Stimulated activated CD4-positive, alpha-beta T cell treated with anti-CD3 and anti-CD28 coated beads, Interleukin-1b, Interleukin-23, amount 100 ng/mL, for 48 hours (primary cell): ENCODE data around the gene FKBP8.
"Not testable (repeated sequence)": the region's sequence is repeated elsewhere in the genome, so short reads cannot be mapped to it uniquely, and the experiment has no call there.

Experiments
- DNase-seq: peaks from one replicate; pipeline ENCODE4 v3.0.0-alpha.2; 2020

The FKBP8 gene

DNA sequence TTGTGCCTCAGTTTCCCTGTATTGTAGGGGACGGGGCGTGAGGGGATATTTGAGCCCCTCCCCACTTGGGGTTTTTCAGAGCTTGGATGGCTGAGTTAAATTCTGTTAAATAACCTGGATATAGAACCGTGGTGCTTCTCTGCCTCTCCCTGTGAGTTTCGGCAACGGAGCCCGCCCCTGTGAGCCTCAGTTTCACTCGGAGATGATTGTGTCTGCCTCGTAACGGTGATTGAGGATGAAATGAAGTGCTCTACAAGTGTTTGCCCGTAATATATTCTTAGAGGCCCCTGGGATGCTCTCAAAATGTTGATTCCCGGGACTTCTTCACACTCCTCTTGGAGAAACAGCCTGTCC, 14.8 kb upstream of the FKBP8 start:
- no peak for DNase-seq

DNA sequence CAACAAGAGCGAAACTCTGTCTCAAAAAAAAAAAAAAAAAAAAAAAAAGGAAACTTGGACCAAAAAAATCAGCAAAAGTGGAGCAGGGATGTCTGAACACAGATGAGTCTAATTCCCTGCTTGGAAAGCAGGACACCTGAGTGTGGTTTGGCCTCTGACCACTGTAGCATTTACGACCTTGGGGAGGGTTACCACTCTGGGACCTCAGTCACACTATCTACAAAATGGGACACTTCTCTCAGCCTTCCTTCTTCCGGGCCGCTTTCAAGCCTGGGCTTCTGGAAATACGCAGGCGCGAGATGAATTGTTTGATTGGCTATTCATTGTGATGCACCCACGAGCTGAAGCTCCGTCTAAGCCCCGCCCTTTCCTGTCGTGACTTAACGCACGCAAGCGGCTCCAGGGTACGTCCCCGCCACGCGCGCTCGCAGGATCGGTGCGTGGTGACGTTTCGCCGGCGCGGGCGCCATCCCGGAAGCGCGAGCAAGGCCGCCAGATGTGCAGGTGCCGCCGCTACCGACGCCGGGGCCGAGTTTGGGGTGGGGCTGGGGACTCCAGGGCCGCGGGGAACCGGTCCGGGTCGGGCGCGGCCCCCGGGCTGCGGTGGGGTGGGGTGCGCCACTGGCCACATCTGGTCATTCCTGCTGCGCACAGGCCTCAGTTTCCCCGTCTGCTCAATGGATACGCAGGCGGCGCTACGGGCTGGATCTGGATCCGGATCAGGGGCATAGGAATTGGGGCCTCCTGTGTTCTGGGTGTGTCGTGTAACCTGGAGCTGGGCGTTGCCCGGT, 14.2 kb upstream of the FKBP8 start, which contains the start of gene KXD1:
TSS of gene KXD1 (plus strand) at position 460 of the 791 bp plus-strand sequence. CDS start 4,187 bp downstream, outside the sequence.
- peak; percentile 99 for DNase-seq

DNA sequence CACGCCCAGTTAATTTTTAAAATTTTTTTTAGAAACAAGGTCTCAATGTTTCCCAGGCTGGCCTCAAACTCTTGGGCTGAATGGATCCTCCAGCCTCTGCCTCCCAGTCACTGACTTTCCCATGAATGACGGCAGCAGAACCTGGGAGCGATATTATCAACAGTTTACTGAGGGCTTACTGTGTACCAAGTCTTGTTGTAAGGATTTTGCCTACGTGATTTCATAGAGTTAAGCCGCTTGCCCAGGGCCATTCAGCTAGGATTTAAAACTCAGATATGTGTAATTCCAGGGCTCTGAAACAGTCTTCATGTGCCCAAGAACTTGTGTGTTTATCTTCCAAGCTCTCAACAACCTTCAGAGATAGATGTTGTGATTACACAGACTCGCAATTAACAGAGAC, 8.3 kb upstream of the FKBP8 start:
- no peak for DNase-seq

DNA sequence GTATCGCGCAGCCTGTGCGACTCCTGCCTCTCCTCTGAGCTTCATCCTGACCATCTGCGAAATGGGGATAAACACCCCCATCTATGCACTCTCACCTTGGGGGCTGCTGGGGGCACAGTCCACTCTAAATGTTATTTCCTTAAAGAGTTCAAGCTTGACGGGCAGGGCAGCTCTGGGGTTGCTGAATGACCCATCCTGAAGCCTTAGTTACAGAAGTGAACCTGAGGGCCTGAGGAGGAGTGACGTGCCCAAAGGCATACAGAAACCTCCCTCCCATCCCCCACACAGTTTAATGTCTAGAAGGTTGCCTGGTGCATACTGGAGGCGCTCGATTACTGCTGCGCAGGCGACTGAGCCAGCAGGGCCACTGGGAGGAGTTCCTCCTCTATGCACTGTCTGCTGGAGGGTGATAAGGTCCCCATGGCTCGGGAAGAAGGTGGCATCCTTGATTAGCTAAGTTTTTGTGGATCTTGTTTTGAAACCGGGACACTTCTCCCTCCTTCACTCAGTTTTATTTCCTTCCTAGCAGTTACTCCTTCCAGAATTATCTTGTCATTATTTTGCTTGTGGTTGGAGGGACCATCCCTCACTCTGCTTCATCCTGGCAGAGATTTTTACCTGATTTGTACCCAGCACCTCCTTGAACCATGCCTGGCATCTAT, 572 bp upstream of the FKBP8 start:
- peak; percentile 84 for DNase-seq

DNA sequence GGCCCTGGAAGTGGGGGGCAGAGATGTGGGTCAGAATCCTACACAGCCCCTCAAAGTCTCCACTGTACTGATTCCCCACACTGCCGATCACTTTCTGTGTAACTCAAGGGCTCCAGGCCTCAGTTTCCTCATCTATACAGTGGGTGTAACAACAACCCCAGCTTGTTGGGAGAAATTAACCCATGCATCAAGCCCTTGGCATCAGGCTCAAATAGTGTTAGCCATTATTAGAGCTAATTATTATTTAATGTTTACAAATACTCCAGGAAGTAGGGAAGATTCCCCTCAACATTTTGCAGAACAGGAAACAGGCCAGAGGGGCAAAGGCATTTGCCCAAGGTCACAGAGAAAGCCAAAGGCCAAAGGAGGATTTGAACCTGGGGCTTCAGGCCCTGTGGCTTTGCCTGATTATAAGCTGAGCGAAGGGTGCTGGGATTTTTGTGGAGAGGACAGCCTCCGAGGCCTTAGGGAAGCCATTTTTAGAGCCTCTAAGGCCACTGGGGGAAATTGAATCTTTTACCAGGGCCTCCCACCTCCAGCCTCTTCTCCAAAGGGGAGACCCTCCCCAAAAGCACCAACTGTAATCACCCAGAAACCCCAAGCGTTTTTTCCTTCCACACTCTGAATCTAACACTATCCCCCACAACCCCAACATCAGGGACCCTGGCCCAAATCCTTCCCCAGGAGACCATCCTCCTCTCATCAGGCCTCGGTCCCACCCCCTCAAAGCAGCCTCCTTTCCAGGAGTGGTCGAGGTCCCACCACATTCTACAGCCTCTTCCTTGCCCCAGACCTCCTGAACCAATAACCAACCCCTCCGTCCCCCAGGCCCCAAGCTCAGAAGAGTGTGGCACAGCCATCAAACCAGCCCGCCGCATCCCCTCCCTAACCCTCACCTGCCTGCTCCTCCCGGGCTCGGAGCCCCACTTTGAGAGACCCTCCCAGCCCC, 1.1 kb downstream of the FKBP8 start:
- DNase-seq: no peak

DNA sequence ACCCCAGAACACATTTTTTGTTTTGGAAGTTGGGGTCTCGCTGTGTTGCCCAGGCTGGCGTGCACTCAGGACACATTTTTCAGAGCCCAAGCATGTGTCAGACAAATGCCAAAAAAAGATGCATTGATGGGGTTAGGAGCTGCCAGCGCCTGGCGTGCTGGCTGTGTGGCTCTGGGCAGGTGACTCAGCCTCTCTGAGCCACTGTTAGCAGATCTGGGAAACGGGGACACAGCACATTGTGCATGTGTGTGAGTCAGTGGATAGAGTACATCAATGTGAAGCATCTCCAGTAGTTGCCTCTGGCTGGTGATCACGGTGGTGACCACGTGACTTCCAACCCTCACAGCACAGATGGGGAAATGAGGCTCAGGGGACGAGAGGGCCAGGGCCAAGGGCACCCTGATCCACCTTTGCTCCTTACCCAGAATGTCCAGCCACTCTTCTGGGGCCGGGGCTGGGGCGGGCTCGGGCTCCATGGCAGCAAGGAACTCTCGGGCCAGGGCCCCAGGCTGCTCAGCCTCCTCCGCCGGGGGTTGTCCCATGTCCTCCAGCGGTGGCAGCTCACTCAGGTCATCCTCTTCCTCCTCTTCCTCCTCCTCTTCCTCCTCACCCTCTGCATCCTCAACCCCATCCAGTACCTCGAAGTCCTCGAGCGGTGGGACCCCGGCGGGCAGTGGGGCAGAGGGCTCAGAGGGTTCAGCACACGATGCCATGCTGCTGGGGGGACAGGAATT, 1.9 kb downstream of the FKBP8 start:
- DNase-seq: peak; percentile 62

DNA sequence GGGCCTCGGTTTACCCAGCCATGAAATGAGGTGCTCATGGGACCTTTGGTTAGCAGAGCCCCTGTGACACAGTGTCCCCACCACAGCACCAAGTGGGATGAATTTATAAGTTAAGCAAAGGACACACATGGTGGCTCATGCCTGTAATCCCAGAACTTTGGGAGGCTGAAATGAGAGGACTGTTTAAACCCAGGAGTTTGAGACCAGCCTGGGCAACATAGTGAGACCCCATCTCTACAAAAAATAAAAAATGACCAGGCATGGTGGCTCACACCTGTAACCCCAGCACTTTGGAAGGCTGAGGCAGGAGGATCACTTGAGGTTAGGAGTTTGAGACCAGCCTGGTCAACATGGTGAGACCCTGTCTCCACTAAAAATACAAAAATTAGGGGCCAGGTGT, 3.2 kb downstream of the FKBP8 start:
- DNase-seq: not testable (repeated sequence)

DNA sequence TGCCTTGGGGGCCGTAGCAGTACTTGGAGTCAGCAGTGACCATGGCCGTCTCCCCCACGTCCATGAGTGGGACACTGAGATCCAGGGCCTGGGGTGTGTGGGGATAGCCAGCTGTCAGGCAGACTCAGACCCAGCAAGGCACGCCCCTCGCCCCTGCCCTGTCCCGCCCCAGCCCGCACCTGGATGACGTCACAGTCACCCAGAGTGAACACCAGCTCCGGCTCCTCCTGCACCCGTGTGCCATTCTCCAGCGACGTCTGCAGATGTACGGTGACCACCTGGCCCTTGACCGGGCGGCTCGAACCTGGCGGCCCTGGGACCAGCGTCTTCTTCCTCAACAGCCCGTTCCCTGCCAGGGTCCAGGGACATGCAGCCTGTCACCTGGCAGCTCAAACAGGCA, 4.0 kb downstream of the FKBP8 start:
- DNase-seq: no peak

DNA sequence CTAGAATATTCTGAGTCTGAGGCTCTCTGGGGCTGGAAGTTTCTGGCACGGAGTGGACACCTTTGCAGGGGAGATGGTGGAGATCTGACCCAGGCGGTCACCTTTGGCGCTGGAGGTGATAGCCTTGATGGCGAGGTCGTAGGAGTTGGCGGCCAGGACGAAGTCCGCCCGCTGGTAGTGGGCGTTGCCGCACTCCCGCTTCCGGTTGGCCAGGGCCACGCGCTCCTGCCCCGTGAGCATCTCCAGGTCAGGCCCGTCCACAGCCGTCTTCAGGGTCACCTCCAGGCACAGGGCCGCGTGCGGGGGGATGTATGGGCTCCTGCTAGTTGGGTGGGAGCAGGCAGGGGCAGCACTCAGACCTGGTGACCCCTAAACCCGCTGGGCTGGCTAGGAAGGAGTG, 5.3 kb downstream of the FKBP8 start:
- DNase-seq: no peak

DNA sequence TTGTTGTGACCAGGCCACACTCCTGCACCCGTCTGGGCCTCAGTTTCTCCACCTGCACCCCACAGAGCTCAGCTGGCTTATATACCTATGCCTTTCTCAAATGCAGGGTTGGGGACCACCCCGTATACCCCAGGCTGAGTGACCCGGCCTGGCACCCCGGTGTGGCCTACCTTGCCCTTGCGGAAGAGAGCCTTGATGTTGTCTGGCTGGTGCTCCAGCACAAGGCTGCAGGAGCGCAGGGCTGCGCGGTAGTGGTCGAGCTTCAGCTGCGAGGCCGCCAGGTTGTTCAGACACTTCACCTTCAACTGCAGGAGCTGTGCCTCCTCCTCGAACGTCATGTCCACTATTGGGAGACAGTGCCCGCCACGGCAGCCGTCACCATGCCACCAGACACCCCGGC, 5.9 kb downstream of the FKBP8 start:
- no peak for DNase-seq

DNA sequence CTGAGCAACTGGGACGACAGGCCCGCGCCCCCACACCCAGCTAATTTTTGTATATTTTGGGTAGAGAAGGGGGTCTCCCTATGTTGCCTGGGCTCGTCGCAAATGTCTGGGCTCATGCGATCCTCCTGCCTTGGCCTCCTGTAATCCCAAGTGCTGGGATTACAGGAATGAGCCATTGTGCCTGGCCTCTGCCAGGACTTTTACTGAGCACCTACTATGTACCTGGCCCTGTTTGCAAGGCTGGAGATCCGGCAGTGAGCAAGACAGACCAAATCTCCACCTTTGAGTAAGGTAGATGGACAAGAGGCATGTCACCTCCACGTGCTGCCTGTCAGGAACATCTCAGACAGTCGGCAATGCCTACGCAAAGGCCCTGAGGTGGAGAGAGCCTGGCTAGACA, 6.9 kb downstream of the FKBP8 start:
- DNase-seq: no peak

DNA sequence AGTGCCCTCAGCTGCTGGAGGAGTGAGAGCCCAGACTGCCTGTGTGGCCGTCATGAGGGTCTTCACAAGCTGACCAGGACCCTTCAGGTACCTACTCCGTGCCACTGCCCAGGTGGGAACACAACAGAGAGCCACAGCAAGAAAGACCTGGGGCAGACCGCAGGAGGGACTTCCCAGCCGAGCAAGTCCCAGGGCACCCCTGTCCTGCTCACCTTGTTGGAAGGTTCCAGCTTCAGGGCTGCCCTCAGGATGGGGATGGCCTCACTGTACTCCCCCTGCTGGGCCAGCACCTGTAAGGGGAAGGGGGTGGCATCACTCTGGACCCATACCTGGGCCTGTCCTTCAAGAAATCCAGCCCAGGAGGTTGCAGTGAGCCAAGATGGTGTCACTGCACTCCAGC, 10.3 kb downstream of the FKBP8 start:
- DNase-seq: no peak

DNA sequence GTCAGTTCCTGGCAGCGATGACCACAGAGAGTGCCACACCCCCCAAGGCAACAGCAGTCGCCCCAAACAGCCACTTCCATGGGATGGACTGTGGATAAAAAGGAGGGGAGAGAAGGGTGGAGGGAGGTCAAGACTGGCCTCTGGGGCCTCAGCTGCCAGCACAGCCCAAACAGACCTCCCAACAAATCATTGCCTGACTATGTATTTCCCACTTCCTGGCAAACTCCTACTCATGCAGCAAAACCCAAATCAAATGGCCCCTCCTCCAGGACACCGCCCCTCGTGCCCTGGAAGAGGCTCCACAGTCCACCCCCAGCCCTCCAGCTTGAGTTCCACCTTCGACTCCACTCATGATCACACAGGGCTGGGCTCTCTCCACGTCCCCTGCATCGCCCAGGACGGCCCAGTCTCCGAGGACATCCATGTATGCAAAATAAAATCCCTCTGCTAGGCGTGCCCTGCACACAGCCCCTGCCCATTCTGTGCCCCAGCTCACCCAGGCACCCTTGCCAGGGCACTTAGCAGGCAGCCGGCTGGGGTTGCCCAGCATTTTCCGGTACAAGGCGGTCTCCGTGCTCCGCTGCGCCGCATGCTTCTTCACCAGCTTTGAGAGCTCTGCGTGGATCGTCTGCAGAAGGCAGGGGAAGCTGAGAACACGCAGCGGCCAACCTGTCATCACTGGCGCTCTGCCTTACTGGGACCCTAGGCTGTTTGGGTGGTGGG, 11.0 kb downstream of the FKBP8 start:
- DNase-seq: no peak

DNA sequence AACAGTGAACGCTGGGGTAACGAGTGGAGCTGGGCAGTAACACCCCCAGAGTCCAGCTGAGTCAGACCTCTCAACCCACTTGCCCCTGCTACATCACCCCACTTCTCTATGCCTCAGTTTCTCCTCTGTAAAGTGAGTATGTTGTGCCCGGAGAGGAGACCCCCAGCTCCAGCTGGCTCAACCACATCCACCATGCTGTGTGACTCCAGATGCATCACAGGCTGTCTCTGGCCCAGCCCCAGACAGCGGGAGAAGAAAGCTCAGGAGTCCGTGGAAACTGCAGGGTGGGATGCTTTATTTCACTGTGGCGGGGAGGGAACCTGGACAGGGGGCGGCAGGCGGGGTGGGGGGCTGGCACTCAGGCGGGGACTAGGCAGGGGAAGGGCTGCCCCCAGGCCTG, 11.9 kb downstream of the FKBP8 start:
- DNase-seq: no peak

DNA sequence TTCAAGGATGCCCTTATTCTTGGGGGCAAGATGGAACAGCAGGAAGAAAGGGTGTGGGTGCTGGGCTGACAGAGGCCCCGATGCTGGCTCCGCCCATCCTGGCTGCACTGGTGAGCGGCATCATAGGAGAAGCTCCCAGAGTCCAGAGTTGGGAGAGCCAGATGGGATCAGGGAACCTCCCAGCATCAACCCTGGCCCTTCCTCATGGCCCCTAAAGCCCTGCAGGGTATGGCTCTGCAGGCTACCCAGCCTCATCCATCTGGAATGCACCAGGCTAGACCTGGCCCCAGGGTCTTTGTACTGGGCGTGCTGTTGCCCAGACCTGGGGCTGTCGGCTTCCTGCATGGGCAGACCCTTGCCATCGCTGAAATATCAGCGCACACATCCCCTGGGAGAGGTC, 13.6 kb downstream of the FKBP8 start:
- DNase-seq: no peak

DNA sequence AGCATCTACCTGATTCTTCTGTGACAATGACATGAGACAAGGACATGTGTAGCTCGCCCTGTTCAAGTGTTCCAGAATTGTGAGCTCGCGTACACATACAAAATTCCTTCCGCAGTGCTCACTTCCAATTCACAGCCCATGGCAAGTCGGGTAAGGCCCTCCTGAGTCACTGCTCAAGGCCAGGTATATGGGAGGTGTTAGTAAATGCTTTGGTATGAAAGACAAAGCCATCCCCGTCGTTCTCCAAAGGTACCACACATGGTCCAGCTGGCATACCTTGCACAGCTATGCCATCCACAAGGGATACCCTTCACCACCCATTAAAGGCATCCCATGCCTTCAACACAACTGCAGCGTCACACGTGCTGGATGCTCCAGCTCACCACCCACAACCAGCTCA, 17.1 kb downstream of the FKBP8 start:
- no peak for DNase-seq

DNA sequence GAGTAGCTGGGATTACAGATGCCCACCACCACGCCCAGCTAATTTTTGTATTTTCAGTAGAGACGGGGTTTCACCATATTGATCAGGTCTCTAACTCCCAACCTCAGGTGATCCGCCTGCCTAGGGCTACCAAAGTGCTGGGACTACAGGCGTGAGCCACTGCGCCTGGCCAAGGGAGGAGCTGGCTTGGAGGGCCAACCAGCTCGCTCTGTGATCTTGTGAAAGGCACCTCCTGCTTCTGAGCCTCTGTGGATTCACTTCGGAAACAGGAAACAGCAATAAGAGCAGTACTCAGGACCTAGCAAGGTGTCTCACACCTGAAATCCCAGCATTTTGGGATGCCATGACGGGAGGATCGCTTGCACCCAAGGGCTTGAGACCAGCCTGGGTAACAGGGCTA, 19.5 kb downstream of the FKBP8 start:
- DNase-seq: no peak

DNA sequence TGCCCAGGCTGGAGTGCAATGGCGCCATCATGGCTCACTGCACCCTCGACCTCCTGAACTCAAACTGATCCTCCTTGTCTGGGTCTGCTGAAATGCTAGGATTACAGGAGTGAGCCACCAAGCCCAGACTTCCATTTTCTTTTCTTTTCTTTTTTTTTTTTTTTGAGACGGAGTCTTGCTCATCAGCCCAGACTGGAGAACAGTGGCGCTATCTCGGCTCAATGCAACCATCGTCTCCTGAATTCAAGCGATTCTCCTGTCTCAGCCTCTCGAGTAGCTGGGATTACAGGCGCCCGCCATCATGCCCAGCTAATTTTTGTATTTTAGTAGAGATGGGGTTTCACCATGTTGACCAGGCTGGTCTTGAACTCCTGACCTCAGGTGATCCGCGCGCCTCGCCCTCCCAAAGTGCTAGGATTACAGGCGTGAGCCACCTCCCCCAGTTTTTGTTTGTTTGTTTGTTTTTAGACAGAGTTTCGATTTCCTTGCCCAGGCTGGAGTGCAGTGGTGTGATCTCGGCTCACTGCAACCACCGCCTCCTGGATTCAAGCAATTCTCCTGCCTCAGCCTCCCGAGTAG, 20.4 kb downstream of the FKBP8 start:
- DNase-seq: not testable (repeated sequence)

DNA sequence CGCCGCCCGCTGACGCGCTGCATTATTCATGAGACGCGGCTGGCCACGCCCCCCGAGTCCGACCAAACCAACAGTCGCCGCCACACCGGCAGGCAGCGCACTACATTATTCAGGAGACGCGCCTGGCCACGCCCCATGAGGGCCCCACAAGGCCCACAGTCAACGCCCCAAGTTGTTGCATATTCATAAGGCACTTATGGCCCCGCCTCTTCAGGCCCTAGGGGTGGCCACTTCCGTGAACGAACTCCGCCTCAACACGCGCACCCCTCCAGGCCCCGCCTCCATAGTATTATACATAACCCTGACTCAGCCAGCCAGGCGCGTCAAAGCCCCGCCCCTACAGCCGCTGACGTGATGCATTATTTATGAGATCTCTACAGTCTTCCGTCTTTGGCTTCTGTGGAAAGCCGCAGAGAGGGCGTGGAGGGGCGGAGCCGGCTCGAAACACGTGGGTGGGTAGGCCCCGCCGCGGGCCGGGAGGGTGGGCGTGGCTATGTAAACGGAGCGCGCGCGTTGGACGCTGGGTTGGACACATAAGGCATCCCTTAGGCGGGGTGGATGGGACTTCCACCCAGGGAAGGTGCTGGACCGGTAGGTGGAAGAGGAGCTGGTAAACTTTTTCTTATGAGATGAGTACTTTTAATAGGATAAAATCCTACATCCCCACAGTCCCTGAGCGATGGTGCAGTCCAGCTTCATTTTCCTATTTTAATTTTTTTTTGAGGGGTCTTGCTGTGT, 21.1 kb downstream of the FKBP8 start:
- peak; percentile 100 for DNase-seq

DNA sequence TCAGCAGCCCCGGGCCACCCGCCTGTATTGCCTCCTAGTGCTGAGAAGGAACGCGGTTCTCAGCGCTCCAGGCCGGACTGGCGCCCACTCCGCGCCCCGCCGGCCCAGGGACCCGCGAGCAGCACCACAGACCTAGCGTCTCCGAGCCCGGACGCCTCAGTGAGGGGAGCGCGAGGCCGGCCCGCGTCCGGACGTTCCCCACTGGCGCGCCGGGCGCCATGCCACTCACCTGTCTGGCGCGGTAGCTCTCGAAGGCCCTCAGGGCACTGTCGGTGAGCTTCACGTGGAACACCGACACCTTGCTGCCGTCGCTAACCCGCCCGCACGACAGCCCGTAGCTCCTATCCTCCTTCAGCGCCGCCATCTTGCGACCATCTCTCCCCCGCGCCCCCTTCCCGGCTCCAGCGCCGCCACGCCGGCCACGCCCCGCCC, 21.7 kb downstream of the FKBP8 start, which contains the start of gene ELL:
TSS of gene ELL (minus strand) at position 379 of the 432 bp plus-strand sequence. CDS start at position 364, 15 bp downstream.
- DNase-seq: no peak
